Measurements from ENCODE around the gene TTC23. TPM values are rescaled to one million over a fixed set of nuclear protein-coding genes. Genes with fewer than 3 reads are reported as not detected.
A peak's percentile ranks its signal among the peaks of the same experiment; 100 is the strongest.

Gene TTC23
- total and polyA plus RNA-seq, 4 experiments from 2014 or later = 0.45 to 0.79 (median 0.67) TPM; not detected in 1

DNA sequence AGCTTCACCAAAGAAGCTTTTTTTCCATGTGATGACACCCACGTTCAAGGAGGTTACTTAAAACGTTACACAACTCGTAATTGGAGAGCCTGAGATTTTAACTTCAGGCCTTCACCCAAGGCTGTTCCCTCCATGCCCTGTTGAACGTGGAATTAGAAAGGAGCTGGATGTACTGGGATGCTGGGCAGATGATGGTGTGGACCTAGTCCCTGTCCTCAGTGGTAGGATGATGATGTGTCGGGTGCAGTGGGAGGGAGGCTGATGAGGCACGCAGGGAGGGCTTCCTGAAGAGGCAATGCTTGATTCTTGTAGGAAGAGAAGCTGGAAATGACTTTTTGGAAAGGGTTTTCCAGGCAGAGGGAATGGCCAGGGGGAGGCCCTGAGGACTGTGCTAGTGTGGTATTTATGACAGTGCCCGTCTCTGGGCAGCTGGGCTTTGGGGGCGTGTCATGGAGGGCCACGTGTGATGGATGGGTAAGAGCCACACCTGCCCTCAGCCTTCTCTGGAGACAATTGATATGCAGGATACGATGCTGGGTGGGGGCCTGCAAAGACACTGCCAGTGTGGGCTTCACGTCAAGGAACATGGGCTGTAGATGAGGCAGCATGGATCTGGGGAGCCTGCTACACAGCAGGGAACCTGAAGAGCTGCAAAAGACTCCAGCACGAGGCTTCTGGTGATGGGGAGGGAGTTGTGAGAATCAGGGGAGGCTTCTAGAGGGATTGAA, 129.2 kb downstream of the TTC23 start:
- H3K4me3 Mint-ChIP-seq = no peak overlapping the region
- CTCF ChIA-PET (ENCODE audit: partially characterized antibody) = interaction anchor here (1.0 kb wide), 1 partner anchor 20 kb away, joined by 3 read pairs; no protein-coding TSS in a partner anchor
- Histone ChIP-seq H3K27ac (ENCODE audit: low read depth, low read length) (no peak overlapping the region), H3K36me3 (ENCODE audit: insufficient read depth, low read length) (no peaks in the 10 kb centered on the region), H3K9me3 (ENCODE audit: control insufficient read depth in 1 of 2, low read length in 2 of 2) (no peaks in the 10 kb centered on the region), H3K4me3 (ENCODE audit: low read length in 2 of 2) (no peak overlapping the region), H3K4me1 (ENCODE audit: insufficient read depth, low read length) (no peaks in the 10 kb centered on the region), H3K27me3 (ENCODE audit: insufficient read depth, low read length) (no peaks in the 10 kb centered on the region)
- peaks cover 0 to 3% (median 0%) of the 10 kb centered on the region in 8 donors for H3K9me3 Mint-ChIP-seq
- intact Hi-C loops (cut with micrococcal nuclease) = no loop called here
- POLR2A ChIA-PET (ENCODE audit: partially characterized antibody) = no interaction called here
- H3K27ac Mint-ChIP-seq = peak overlapping the region in 2 of 7 donors; percentile 22 to 44
- peaks cover 0 to 1% of the 10 kb centered on the region in 2 donors for H3K36me3 Mint-ChIP-seq
- H3K4me1 Mint-ChIP-seq = peaks cover 0 to 3% (median 0%) of the 10 kb centered on the region in 4 donors
- no peak for DNase-seq
- peaks cover 0 to 6% of the 10 kb centered on the region in 2 donors for H3K27me3 Mint-ChIP-seq

DNA sequence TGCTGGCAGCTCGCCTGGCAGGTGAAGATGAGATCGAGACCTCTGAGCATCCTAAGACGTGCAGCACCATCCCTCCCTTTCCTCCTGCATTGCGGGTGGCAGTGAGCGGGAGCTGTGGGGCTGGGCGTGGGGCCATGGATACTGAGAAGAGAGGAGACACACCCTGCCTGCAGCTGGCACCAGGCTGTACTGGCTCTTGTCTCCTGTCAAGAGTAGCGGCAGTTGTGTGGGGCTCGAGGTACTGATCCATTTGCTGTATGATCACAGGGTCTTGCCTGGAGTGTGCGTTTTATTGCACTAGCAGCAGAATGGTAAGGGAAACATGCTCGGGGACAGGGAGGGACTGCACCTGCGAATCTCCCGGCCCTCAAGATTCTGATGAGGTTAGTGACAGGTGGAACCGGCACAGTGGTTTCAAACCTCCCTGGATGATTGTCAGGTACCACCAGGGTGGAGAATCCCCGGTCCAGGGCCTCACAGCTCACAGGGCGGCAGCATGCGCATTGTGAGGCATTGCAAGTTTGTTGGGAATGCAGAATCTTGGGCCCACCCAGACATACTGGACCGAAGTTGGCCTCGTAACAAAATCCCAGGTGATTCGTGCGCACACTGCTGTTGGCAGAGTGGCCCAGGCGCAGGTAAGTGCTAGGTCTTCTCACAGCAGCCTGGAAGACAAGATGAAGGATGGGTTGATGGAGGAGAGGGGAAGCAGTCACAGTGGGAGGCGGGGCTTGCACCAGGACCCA, 130.4 kb downstream of the TTC23 start:
- no peak overlapping the region for H3K4me3 ChIP-seq (ENCODE audit: low read length in 2 of 2)
- POLR2A ChIA-PET (ENCODE audit: partially characterized antibody) = no interaction called here
- DNase-seq = no peak
- intact Hi-C loops (cut with micrococcal nuclease) = no loop called here
- Mint-ChIP-seq H3K27me3 (peaks cover 0 to 6% of the 10 kb centered on the region in 2 donors), H3K27ac (no peak overlapping the region), H3K4me3 (no peak overlapping the region), H3K4me1 (peaks cover 0 to 3% (median 0%) of the 10 kb centered on the region in 4 donors), H3K36me3 (peaks cover 0 to 1% of the 10 kb centered on the region in 2 donors), H3K9me3 (peaks cover 0 to 1% (median 0%) of the 10 kb centered on the region in 8 donors)
- H3K9me3 ChIP-seq (ENCODE audit: control insufficient read depth in 1 of 2, low read length in 2 of 2) = no peaks in the 10 kb centered on the region
- H3K4me1 ChIP-seq (ENCODE audit: insufficient read depth, low read length) = no peaks in the 10 kb centered on the region
- CTCF ChIA-PET (ENCODE audit: partially characterized antibody) = no interaction called here
- no peak overlapping the region for H3K27ac ChIP-seq (ENCODE audit: low read depth, low read length)
- H3K27me3 ChIP-seq (ENCODE audit: insufficient read depth, low read length) = no peaks in the 10 kb centered on the region
- H3K36me3 ChIP-seq (ENCODE audit: insufficient read depth, low read length) = no peaks in the 10 kb centered on the region

GRCh38 chr15:99118258-99118632, 131.1 kb downstream of the TTC23 start:
- POLR2A ChIA-PET (ENCODE audit: partially characterized antibody) = no interaction called here
- no peak overlapping the region for H3K4me3 Mint-ChIP-seq
- H3K36me3 Mint-ChIP-seq = peaks cover 0 to 1% of the 10 kb centered on the region in 2 donors
- Histone ChIP-seq H3K4me1 (ENCODE audit: insufficient read depth, low read length) (no peaks in the 10 kb centered on the region), H3K4me3 (ENCODE audit: low read length in 2 of 2) (no peak overlapping the region), H3K9me3 (ENCODE audit: control insufficient read depth in 1 of 2, low read length in 2 of 2) (no peaks in the 10 kb centered on the region), H3K27ac (ENCODE audit: low read depth, low read length) (no peak overlapping the region), H3K27me3 (ENCODE audit: insufficient read depth, low read length) (no peaks in the 10 kb centered on the region), H3K36me3 (ENCODE audit: insufficient read depth, low read length) (no peaks in the 10 kb centered on the region)
- peaks cover 0 to 3% (median 0%) of the 10 kb centered on the region in 4 donors for H3K4me1 Mint-ChIP-seq
- CTCF ChIA-PET (ENCODE audit: partially characterized antibody) = no interaction called here
- H3K27ac Mint-ChIP-seq = peak overlapping the region in 1 of 7 donors; percentile 33
- peaks cover 0 to 1% (median 0%) of the 10 kb centered on the region in 8 donors for H3K9me3 Mint-ChIP-seq
- intact Hi-C loops (cut with micrococcal nuclease) = no loop called here
- no peak for DNase-seq
- H3K27me3 Mint-ChIP-seq = peaks cover 0 to 6% of the 10 kb centered on the region in 2 donors

DNA sequence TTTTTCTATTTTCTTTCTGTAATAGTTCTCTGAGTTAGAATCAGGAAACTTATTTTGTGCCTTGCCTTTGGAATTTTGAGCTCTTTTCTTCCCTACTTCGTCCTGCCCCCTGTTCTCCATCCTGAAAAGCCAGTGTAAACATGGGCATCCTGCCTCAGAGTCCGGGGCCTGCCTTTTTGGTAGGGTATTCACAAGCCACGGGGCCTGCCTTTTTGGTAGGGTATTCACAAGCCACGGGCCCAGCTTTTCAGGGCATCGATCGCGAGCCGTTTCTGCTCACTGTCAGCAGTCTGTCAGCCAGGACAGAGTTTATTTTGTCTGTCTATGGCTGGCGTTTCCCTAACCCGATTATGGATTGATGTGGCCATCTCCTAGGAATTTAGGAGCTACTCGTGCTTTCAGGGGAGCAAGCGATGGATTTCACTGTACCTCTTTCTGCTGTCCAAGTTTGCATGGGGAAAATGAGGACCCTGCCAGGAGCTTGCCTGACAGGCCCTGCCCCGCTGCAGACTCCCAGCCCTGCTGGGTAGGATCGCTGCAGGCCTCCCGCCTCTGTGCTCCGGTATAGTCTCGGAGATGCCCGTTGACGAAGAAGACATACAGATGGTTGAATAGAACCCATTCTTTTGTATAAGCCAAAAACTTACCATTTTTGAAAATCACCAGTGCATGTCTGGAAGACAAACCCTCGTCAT, 131.7 kb downstream of the TTC23 start:
- H3K36me3 ChIP-seq (ENCODE audit: insufficient read depth, low read length) = no peaks in the 10 kb centered on the region
- Mint-ChIP-seq H3K9me3 (peaks cover 0 to 1% (median 0%) of the 10 kb centered on the region in 8 donors), H3K4me1 (peaks cover 0 to 3% (median 0%) of the 10 kb centered on the region in 4 donors), H3K27ac (no peak overlapping the region), H3K36me3 (peaks cover 0 to 1% of the 10 kb centered on the region in 2 donors), H3K27me3 (peaks cover 0 to 6% of the 10 kb centered on the region in 2 donors), H3K4me3 (no peak overlapping the region)
- H3K9me3 ChIP-seq (ENCODE audit: control insufficient read depth in 1 of 2, low read length in 2 of 2) = no peaks in the 10 kb centered on the region
- CTCF ChIA-PET (ENCODE audit: partially characterized antibody) = no interaction called here
- POLR2A ChIA-PET (ENCODE audit: partially characterized antibody) = no interaction called here
- H3K4me3 ChIP-seq (ENCODE audit: low read length in 2 of 2) = no peak overlapping the region
- no peak for DNase-seq
- no peaks in the 10 kb centered on the region for H3K4me1 ChIP-seq (ENCODE audit: insufficient read depth, low read length)
- no peaks in the 10 kb centered on the region for H3K27me3 ChIP-seq (ENCODE audit: insufficient read depth, low read length)
- H3K27ac ChIP-seq (ENCODE audit: low read depth, low read length) = no peak overlapping the region
- intact Hi-C loops (cut with micrococcal nuclease) = no loop called here

GRCh38 chr15:99117111-99117510, 132.3 kb downstream of the TTC23 start:
- H3K4me3 ChIP-seq (ENCODE audit: low read length in 2 of 2) = no peak overlapping the region
- peaks cover 0 to 1% of the 10 kb centered on the region in 2 donors for H3K36me3 Mint-ChIP-seq
- intact Hi-C loops (cut with micrococcal nuclease) = no loop called here
- H3K27me3 Mint-ChIP-seq = peaks cover 3 to 6% of the 10 kb centered on the region in 2 donors
- ChIA-PET POLR2A (ENCODE audit: partially characterized antibody) (no interaction called here), CTCF (ENCODE audit: partially characterized antibody) (no interaction called here)
- H3K36me3 ChIP-seq (ENCODE audit: insufficient read depth, low read length) = no peaks in the 10 kb centered on the region
- H3K27me3 ChIP-seq (ENCODE audit: insufficient read depth, low read length) = no peaks in the 10 kb centered on the region
- H3K4me1 ChIP-seq (ENCODE audit: insufficient read depth, low read length) = no peaks in the 10 kb centered on the region
- H3K9me3 Mint-ChIP-seq = peaks cover 0 to 1% (median 0%) of the 10 kb centered on the region in 8 donors
- no peak overlapping the region for H3K27ac Mint-ChIP-seq
- no peak overlapping the region for H3K27ac ChIP-seq (ENCODE audit: low read depth, low read length)
- no peak overlapping the region for H3K4me3 Mint-ChIP-seq
- no peaks in the 10 kb centered on the region for H3K9me3 ChIP-seq (ENCODE audit: control insufficient read depth in 1 of 2, low read length in 2 of 2)
- H3K4me1 Mint-ChIP-seq = peaks cover 0 to 3% (median 0%) of the 10 kb centered on the region in 4 donors
- no peak for DNase-seq

DNA sequence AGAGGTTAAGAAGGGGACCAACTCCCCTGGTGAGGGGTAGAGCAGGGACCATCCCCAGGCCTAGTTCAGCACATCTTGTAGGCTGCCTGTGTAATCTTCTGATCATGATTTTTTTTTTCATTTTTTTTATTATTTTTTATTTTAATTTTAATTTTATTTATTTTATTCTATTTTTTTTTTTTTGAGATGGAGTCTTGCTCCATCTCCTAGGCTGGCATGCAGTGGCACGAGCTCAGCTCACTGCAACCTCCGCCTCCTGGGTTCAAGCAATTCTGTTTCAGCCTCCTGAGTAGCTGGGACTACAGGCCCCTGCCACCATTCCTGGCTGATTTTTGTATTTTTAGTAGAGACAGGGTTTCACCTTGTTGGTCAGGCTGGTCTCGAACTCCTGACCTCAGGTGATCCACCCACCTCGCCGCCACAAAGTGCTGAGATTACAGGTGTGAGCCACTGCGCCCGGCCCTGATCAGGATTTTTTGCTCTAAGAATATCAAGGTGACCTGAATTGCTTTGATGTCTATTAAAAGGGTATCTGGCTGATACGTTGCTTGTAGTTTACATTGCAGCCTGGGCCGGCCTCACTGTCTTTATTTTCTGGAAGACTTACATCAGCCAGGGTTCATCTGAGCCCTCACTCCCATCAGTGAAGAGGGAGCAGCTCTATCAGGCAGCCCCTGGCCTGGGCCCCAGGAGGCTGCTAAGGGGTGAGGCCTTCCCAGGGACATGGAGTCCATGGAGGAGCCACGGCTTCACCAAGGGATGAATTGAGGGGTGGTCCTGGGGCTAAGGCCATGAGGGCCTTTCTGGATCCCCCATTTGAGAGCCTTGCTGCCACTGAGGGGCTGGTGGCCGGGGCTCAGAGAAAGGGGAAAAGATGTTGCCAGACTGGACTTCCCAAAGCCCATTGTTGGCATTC, 133.8 kb downstream of the TTC23 start:
- Mint-ChIP-seq H3K36me3 (peaks cover 0 to 1% of the 10 kb centered on the region in 2 donors), H3K4me3 (no peak overlapping the region), H3K27me3 (peaks cover 3 to 4% of the 10 kb centered on the region in 2 donors), H3K4me1 (peaks cover 2 to 10% (median 6%) of the 10 kb centered on the region in 4 donors), H3K9me3 (peaks cover 0 to 1% (median 0%) of the 10 kb centered on the region in 8 donors), H3K27ac (peak overlapping the region in 1 of 7 donors; percentile 12)
- Histone ChIP-seq H3K4me3 (ENCODE audit: low read length in 2 of 2) (no peak overlapping the region), H3K36me3 (ENCODE audit: insufficient read depth, low read length) (no peaks in the 10 kb centered on the region), H3K4me1 (ENCODE audit: insufficient read depth, low read length) (no peaks in the 10 kb centered on the region), H3K27ac (ENCODE audit: low read depth, low read length) (no peak overlapping the region), H3K27me3 (ENCODE audit: insufficient read depth, low read length) (no peaks in the 10 kb centered on the region), H3K9me3 (ENCODE audit: control insufficient read depth in 1 of 2, low read length in 2 of 2) (no peaks in the 10 kb centered on the region)
- no peak for DNase-seq
- CTCF ChIA-PET (ENCODE audit: partially characterized antibody) = no interaction called here
- intact Hi-C loops (cut with micrococcal nuclease) = no loop called here
- POLR2A ChIA-PET (ENCODE audit: partially characterized antibody) = no interaction called here

Data from CD4-positive, alpha-beta memory T cell (primary cell).